Heart left ventricle (tissue), 16 donors: ENCODE results near the gene CTNNA1. TPM values are rescaled to one million over a fixed set of nuclear protein-coding genes. Genes with fewer than 3 reads are reported as not detected.

ENCODE experiments used
- ATAC-seq, 4 donors: fragments of 200-7000 bp; cut with Tn5 transposase; one replicate each; pipeline ENCODE4 v1.9.1; 2020 to 2022; ENCODE audit warnings: moderate library complexity in 4 of 4, mild to moderate bottlenecking in 3 of 4, moderate number of reproducible peaks in 1 of 4
- DNase-seq, 5 donors: peaks; one replicate each; pipeline ENCODE4 v3.0.0-alpha.2; 2020
- H3K27ac ChIP-seq, 12 donors: fragments of 200-600 bp; sonication (generic) in 4 of 12; one replicate each; pipeline versions ENCODE4 v1.5.0 to v1.8.0; 2016 to 2022; ENCODE audit warnings: mild to moderate bottlenecking in 2 of 12
- H3K27me3 ChIP-seq, 9 donors: fragments of 200-600 bp; sonication (generic) in 2 of 9; one replicate each; pipeline versions ENCODE4 v1.5.1 to v1.8.0; 2016 to 2022; ENCODE audit warnings: mild to moderate bottlenecking in 3 of 9
- H3K36me3 ChIP-seq, 9 donors: fragments of 200-600 bp; sonication (generic) in 2 of 9; one replicate each; pipeline versions ENCODE4 v1.5.0 to v1.8.0; 2018 to 2022; ENCODE audit warnings: mild to moderate bottlenecking in 2 of 9
- H3K4me1 ChIP-seq, 12 donors: fragments of 200-600 bp; sonication (generic) in 4 of 12; one replicate each; pipeline versions ENCODE4 v1.5.0 to v1.8.0; 2016 to 2022; ENCODE audit warnings: mild to moderate bottlenecking in 3 of 12
- H3K4me3 ChIP-seq, 12 donors: fragments of 200-600 bp; sonication (generic) in 4 of 12; one replicate each; pipeline versions ENCODE4 v1.5.0 to v1.8.0; 2017 to 2022; ENCODE audit warnings: mild to moderate bottlenecking in 9 of 12, moderate library complexity in 4 of 12
- H3K9me3 ChIP-seq, 12 donors: fragments of 200-600 bp; sonication (generic) in 4 of 12; one replicate each; pipeline versions ENCODE4 v1.5.0 to v1.8.0; 2016 to 2022; ENCODE audit warnings: mild to moderate bottlenecking in 1 of 12
- CTCF ChIP-seq, 12 donors: fragments of 200-600 bp; sonication (generic) in 4 of 12; IDR thresholded peaks; one replicate each; pipeline versions ENCODE4 v1.5.0 to v1.8.0; 2018 to 2022; ENCODE audit warnings: antibody characterized with exemption in 12 of 12, mild to moderate bottlenecking in 5 of 12
- POLR2A ChIP-seq, 2 donors: fragments of 450-650 bp; IDR thresholded peaks; one replicate each; pipeline ENCODE4 v1.6.1; 2017; ENCODE audit warnings: antibody characterized with exemption in 2 of 2, mild to moderate bottlenecking in 2 of 2, moderate library complexity in 2 of 2
- WGBS, 4 donors: extraction: QIAGEN DNeasy Blood & Tissue Kit in 2 of 4; methylation state at CpG; one replicate each; pipeline versions ENCODE4 v1.1.5 to v1.1.7; 2013 to 2018; 5-methylcytosine and 5-hydroxymethylcytosine counted together
- intact Hi-C, 10 donors: fragments of 100-400 bp; cut with DNase I; formaldehyde crosslinking; loops; one replicate each; pipeline versions ENCODE4 v1.11.1 to v1.14.2; 2022
- polyA plus RNA-seq, 2 donors: library from polyadenylated mRNA; stranded (reverse); fragments of 200-250 nt; gene quantifications; one replicate each; pipeline ENCODE4 v1.2.3, GENCODE V29; 2013
- total RNA-seq, 9 donors: library from RNA; depleted of rRNA in 2 of 9; stranded (reverse); fragments of >200 nt in 2 of 9; fragmentation: NEBNext Ultra II Directional in 3 of 9; extraction: Animal tissue kit (Norgen Biotek cat#: 25700) in 3 of 9; gene quantifications; one replicate each; pipeline versions ENCODE4 v1.1.0 to v1.2.4, GENCODE V29; 2016 to 2023
- donor health status: ischemic (EF 13 %, LVEDD 7.1; RV severe dilation, severe dysfunction).
- donor health status: healthy with polysubstance abuse.
- donor health status: DM: no; HTN: yes; CAD: no.
- donor health status: DM: no; HTN: no; CAD: no.
- donor health status: ischemic (EF 25% LVEDD 6.9; RV normal size, moderate dysfunction).
- donor health status: ischemic (EF 25% LVEDD 5.7; RV mildly dilated, moderate dysfunction).
- donor health status: healthy.
- donor health status: DM: yes; HTN: yes; CAD: no.
- donor health status: ischemic (EF 35%, LVEDD 5.7; RV mildly dilated, moderate dysfunction).
- donor health status: nonischemic (EF 11% LVEDD 7.7; RV severe dilation, severe dysfunction).
- donor health status: DM: yes; HTN: yes; CAD: no.
- donor health status: PGD.
- donor health status: ischemic (EF 29% LVEDD 5.4; RV normal size, mild dysfunction).
- donor health status: nonischemic (EF 23%, LVEDD 6.1; RV moderate dilation, normal function).

CTNNA1 gene
- total and polyA plus RNA-seq, 11 donors: 140 to 460 (median 399) TPM

- intact Hi-C loops: loop anchor here in 1 of 10 donors (10.0 kb wide), 1 partner anchor 193 kb away; no protein-coding TSS in a partner anchor
- Histone ChIP-seq H3K36me3 (peaks cover 0 to 4% (median 1%) of the 10 kb centered on the region in 9 donors), H3K4me3 (no peak overlapping the region), H3K9me3 (no peaks in the 10 kb centered on the region), H3K27me3 (no peaks in the 10 kb centered on the region), H3K27ac (peak overlapping the region in 11 of 12 donors; percentile 57 to 92 (median 84)), H3K4me1 (peaks cover 21 to 90% (median 65%) of the 10 kb centered on the region in 12 donors)
- 70 to 78% (median 77%) methylated on average over 15 to 17 of the region's 17 CpGs for WGBS, 4 donors
- ATAC-seq: no peak
- DNase-seq: peak in 1 of 5 donors; percentile 24
- no peak for TF ChIP-seq CTCF (IDR thresholded peaks at IDR 0.05)
- TF ChIP-seq POLR2A (IDR thresholded peaks at IDR 0.05): no peak
Observed at GRCh38 chr5:138951986-138952735, 198.9 kb downstream of the CTNNA1 start.

- peak in 1 of 5 donors; percentile 47 for DNase-seq
- Histone ChIP-seq H3K4me1 (peaks cover 21 to 82% (median 62%) of the 10 kb centered on the region in 12 donors), H3K9me3 (no peaks in the 10 kb centered on the region), H3K36me3 (no peaks in the 10 kb centered on the region), H3K4me3 (no peak overlapping the region), H3K27me3 (no peaks in the 10 kb centered on the region), H3K27ac (peak overlapping the region; percentile 57 to 92 (median 84))
- TF ChIP-seq CTCF (IDR thresholded peaks at IDR 0.05): no peak
- TF ChIP-seq POLR2A (IDR thresholded peaks at IDR 0.05): no peak
- intact Hi-C loops: loop anchor here in 1 of 10 donors (10.0 kb wide), 1 partner anchor 192 kb away; no protein-coding TSS in a partner anchor
- peak in 3 of 4 donors; percentile 1 to 23 (median 3) for ATAC-seq
- WGBS, 4 donors: 11 to 18% (median 13%) methylated on average over 6 of the region's 6 CpGs
Observed at GRCh38 chr5:138952962-138953361, 199.7 kb downstream of the CTNNA1 start.

GRCh38 chr5:138953387-138954256 lies 200.4 kb downstream of the CTNNA1 start:
- Histone ChIP-seq H3K4me1 (peaks cover 21 to 76% (median 57%) of the 10 kb centered on the region in 12 donors), H3K27me3 (no peaks in the 10 kb centered on the region), H3K36me3 (no peaks in the 10 kb centered on the region), H3K27ac (peak overlapping the region; percentile 57 to 92 (median 84)), H3K9me3 (no peaks in the 10 kb centered on the region), H3K4me3 (no peak overlapping the region)
- ATAC-seq (peak; percentile 92 to 96 (median 94)), DNase-seq (peak; percentile 92 to 97 (median 93))
- 20 to 25% (median 22%) methylated on average over 11 to 14 of the region's 14 CpGs for WGBS, 4 donors
- TF ChIP-seq CTCF (IDR thresholded peaks at IDR 0.05) (no peak), POLR2A (IDR thresholded peaks at IDR 0.05) (no peak)
- intact Hi-C loops: loop anchor here in 1 of 10 donors (10.0 kb wide), 1 partner anchor 191 kb away; no protein-coding TSS in a partner anchor
